B cell (primary cell): Measurements from ENCODE around the gene INO80D. TPM values are rescaled to one million over a fixed set of nuclear protein-coding genes. Genes with fewer than 3 reads are reported as not detected.

Source experiments
- ATAC-seq: fragments of 200-7000 bp; cut with Tn5 transposase; one replicate; pipeline ENCODE4 v1.10.0; 2021; ENCODE audit warnings: low read depth, mild to moderate bottlenecking, moderate number of reproducible peaks, moderate library complexity
- CTCF ChIA-PET: fragments of 350-600 bp; sonication (Branson Sonifier 250); formaldehyde crosslinking; loops from one replicate; lab custom pipeline; 2021; ENCODE audit warnings: antibody characterized with exemption, inconsistent platforms; lab: Charles Lee
- POLR2A ChIA-PET: fragments of 350-600 bp; sonication (Branson Sonifier 250); formaldehyde crosslinking; loops from one replicate; lab custom pipeline; 2021; ENCODE audit warnings: antibody characterized with exemption; lab: Charles Lee
- DNase-seq: peaks from one replicate; pipeline ENCODE4 v3.0.0; 2013
- H2AFZ ChIP-seq: 2 replicates; pipeline ENCODE4 v1.6.1; 2012; ENCODE audit warnings: mild to moderate bottlenecking, low read depth, low read length; ENCODE audit not compliant: insufficient read depth, poor library complexity, severe bottlenecking
- H3K27ac ChIP-seq, 2 donors: 1 replicate in 1 of 2; 2 replicates in 1 of 2; pipeline ENCODE4 v1.5.1; 2012 to 2013; ENCODE audit warnings: low read length in 2 of 2, mild to moderate bottlenecking in 2 of 2, moderate library complexity in 1 of 2
- H3K27me3 ChIP-seq, 4 experiments: fragments of 200-600 bp in 1 of 4; sonication (generic) in 1 of 4; replicated peaks in 1 of 4; 1 replicate in 2 of 4; 2 replicates in 2 of 4; pipeline versions ENCODE4 v1.6.1 to v1.7.0; 2013 to 2016; ENCODE audit warnings: low read length in 3 of 4, mild to moderate bottlenecking in 2 of 4, mixed read lengths in 1 of 4, moderate library complexity in 1 of 4; ENCODE audit not compliant: insufficient read depth in 4 of 4, control insufficient read depth in 3 of 4; ENCODE audit errors: control extremely low read depth in 1 of 4
- H3K36me3 ChIP-seq, 2 experiments: replicated peaks in 1 of 2; 1 replicate in 1 of 2; 2 replicates in 1 of 2; pipeline versions ENCODE4 v1.6.1 to v1.7.1; 2013; ENCODE audit warnings: low read length in 1 of 2; ENCODE audit not compliant: insufficient read depth in 2 of 2, control insufficient read depth in 1 of 2; ENCODE audit errors: control extremely low read depth in 1 of 2, extremely low read depth in 1 of 2
- H3K4me1 ChIP-seq, 2 donors: fragments of 200-600 bp in 1 of 2; sonication (generic) in 1 of 2; 1 replicate in 1 of 2; 2 replicates in 1 of 2; pipeline versions ENCODE4 v1.5.1 to v1.6.1; 2013 to 2017; ENCODE audit warnings: low read length in 2 of 2; ENCODE audit not compliant: control insufficient read depth in 2 of 2, insufficient read depth in 2 of 2
- H3K4me2 ChIP-seq: replicated peaks from 2 replicates; pipeline ENCODE3; 2012; ENCODE audit warnings: mild to moderate bottlenecking, low read depth, low read length; ENCODE audit not compliant: poor library complexity, severe bottlenecking
- H3K4me3 ChIP-seq, 5 experiments: fragments of 200-600 bp in 1 of 5; sonication (generic) in 1 of 5; 1 replicate in 3 of 5; 2 replicates in 2 of 5; pipeline versions ENCODE4 v1.5.1 to v1.7.0; 2011 to 2016; ENCODE audit warnings: low read length in 4 of 5, mild to moderate bottlenecking in 4 of 5, low read depth in 2 of 5, control low read depth in 1 of 5, moderate library complexity in 1 of 5; ENCODE audit not compliant: insufficient read depth in 1 of 5; ENCODE audit errors: control extremely low read depth in 1 of 5, extremely low read depth in 1 of 5
- H3K79me2 ChIP-seq: fragments of 200-600 bp; sonication (generic); one replicate; pipeline ENCODE4 v1.6.0; 2016; ENCODE audit warnings: low read length; ENCODE audit not compliant: control insufficient read depth, insufficient read depth
- H3K9ac ChIP-seq: fragments of 200-600 bp; sonication (generic); 2 replicates; pipeline ENCODE4 v1.6.1; 2017; ENCODE audit warnings: mild to moderate bottlenecking, low read length, moderate library complexity
- H3K9me3 ChIP-seq, 3 donors: one replicate each; pipeline versions ENCODE4 v1.6.1 to v1.7.1; 2013; ENCODE audit warnings: low read length in 2 of 3; ENCODE audit not compliant: control insufficient read depth in 2 of 3, insufficient read depth in 1 of 3; ENCODE audit errors: control extremely low read depth in 1 of 3
- H4K20me1 ChIP-seq: 2 replicates; pipeline ENCODE4 v1.6.0; 2012; ENCODE audit warnings: mild to moderate bottlenecking, low read length; ENCODE audit not compliant: insufficient read depth, control insufficient read depth, poor library complexity, severe bottlenecking
- H3K27ac Mint-ChIP-seq: one replicate; pipeline ENCODE4 v1.8.0; 2021; ENCODE audit warnings: mixed read lengths
- H3K27me3 Mint-ChIP-seq: one replicate; pipeline ENCODE4 v1.8.0; 2021; ENCODE audit warnings: mixed read lengths
- H3K4me1 Mint-ChIP-seq: one replicate; pipeline ENCODE4 v1.8.0; 2021; ENCODE audit warnings: mixed read lengths
- H3K4me3 Mint-ChIP-seq: one replicate; pipeline ENCODE4 v1.8.0; 2021; ENCODE audit warnings: mixed read lengths
- H3K9me3 Mint-ChIP-seq: one replicate; pipeline ENCODE4 v1.8.0; 2022; ENCODE audit warnings: mixed read lengths; ENCODE audit not compliant: insufficient read depth
- CTCF ChIP-seq: fragments of 200-600 bp; IDR thresholded peaks from one replicate; pipeline ENCODE4 v1.8.0; 2022; ENCODE audit warnings: antibody characterized with exemption, mild to moderate bottlenecking
- EZH2 ChIP-seq: IDR thresholded peaks from 2 replicates; pipeline ENCODE4 v1.6.1; 2012; ENCODE audit warnings: borderline replicate concordance, low read depth, mild to moderate bottlenecking, moderate library complexity, low read length; ENCODE audit not compliant: insufficient read depth, poor library complexity, severe bottlenecking
- WGBS: methylation state at CpG from one replicate; pipeline ENCODE4 v1.1.5; 2013; ENCODE audit warnings: missing lambda C conversion rate; ENCODE audit not compliant: insufficient coverage; 5-methylcytosine and 5-hydroxymethylcytosine counted together
- intact Hi-C: fragments of 100-400 bp; cut with micrococcal nuclease; formaldehyde crosslinking; loops from one replicate; pipeline ENCODE4 v1.10.0; 2022
- polyA plus RNA-seq: library from polyadenylated mRNA; depleted of rRNA; stranded (reverse); fragments of >200 nt; gene quantifications from 2 replicates; pipeline ENCODE4 v1.2.3, GENCODE V29; 2012
- total RNA-seq, 2 donors: library from RNA; stranded (reverse); fragments of 120-200 nt in 1 of 2; gene quantifications; 1 replicate in 1 of 2; 2 replicates in 1 of 2; pipeline versions ENCODE4 v1.2.3 to v1.2.4, GENCODE V29; 2013 to 2022

INO80D gene
- total and polyA plus RNA-seq, 2 donors (not counting 1 experiment from before 2014, with no cell fraction given), result 6.3 to 61.2 TPM

GRCh38 chr2:206028101-206028500, 57.9 kb downstream of the INO80D start:
- no peak for TF ChIP-seq CTCF
- no peak for TF ChIP-seq EZH2
- intact Hi-C loops, result no loop called here
- Histone ChIP-seq H3K4me2 (no peak overlapping the region), H3K9ac (no peak overlapping the region), H3K36me3 (peaks cover 16 to 41% of the 10 kb centered on the region in 2 experiments), H3K4me3 (no peak overlapping the region), H2AFZ (no peak overlapping the region), H3K27me3 (no peaks in the 10 kb centered on the region), H3K4me1 (no peaks in the 10 kb centered on the region), H3K27ac (no peak overlapping the region), H3K79me2 (peaks cover 24% of the 10 kb centered on the region), H3K9me3 (peaks cover 0 to 5% (median 0%) of the 10 kb centered on the region in 3 donors), H4K20me1 (peaks cover 26% of the 10 kb centered on the region)
- ATAC-seq (no peak), DNase-seq (no peak)
- H3K9me3 Mint-ChIP-seq, result no peaks in the 10 kb centered on the region
- peaks cover 5% of the 10 kb centered on the region for H3K4me1 Mint-ChIP-seq
- H3K27me3 Mint-ChIP-seq, result no peaks in the 10 kb centered on the region
- ChIA-PET CTCF (no interaction called here), POLR2A (no interaction called here)
- no peak overlapping the region for H3K27ac Mint-ChIP-seq
- no peak overlapping the region for H3K4me3 Mint-ChIP-seq
- 98% methylated on average over 8 of the region's 10 CpGs for WGBS

GRCh38 chr2:206023183-206023582, 62.8 kb downstream of the INO80D start:
- H3K4me1 Mint-ChIP-seq, result no peaks in the 10 kb centered on the region
- ATAC-seq, result no peak
- DNase-seq, result no peak
- Histone ChIP-seq H2AFZ (no peak overlapping the region), H3K36me3 (peaks cover 13 to 35% of the 10 kb centered on the region in 2 experiments), H3K27ac (no peak overlapping the region), H3K9ac (no peak overlapping the region), H3K79me2 (no peaks in the 10 kb centered on the region), H3K4me3 (no peak overlapping the region), H3K9me3 (no peaks in the 10 kb centered on the region), H3K27me3 (no peaks in the 10 kb centered on the region), H3K4me2 (no peak overlapping the region), H3K4me1 (no peaks in the 10 kb centered on the region), H4K20me1 (peaks cover 6% of the 10 kb centered on the region)
- no CpG with 5 or more reads among the region's 8 CpGs for WGBS
- H3K9me3 Mint-ChIP-seq, result no peaks in the 10 kb centered on the region
- no peak overlapping the region for H3K27ac Mint-ChIP-seq
- intact Hi-C loops, result no loop called here
- TF ChIP-seq CTCF (no peak), EZH2 (no peak)
- H3K4me3 Mint-ChIP-seq, result no peak overlapping the region
- POLR2A ChIA-PET, result no interaction called here
- CTCF ChIA-PET, result no interaction called here
- H3K27me3 Mint-ChIP-seq, result no peaks in the 10 kb centered on the region
